DOHH2 (cell line): Measurements from ENCODE around the gene TMEM190.

Experiments used
- CTCF ChIP-seq: fragments of 200-600 bp; sonication (generic); IDR thresholded peaks from one replicate; pipeline ENCODE4 v1.5.1; 2014; ENCODE audit warnings: antibody characterized with exemption, mild to moderate bottlenecking, low read depth, low read length; ENCODE audit not compliant: poor library complexity, severe bottlenecking
- EZH2phosphoT487 ChIP-seq: fragments of 200-600 bp; sonication (generic); IDR thresholded peaks from 2 replicates; pipeline ENCODE4 v1.6.1; 2017; ENCODE audit warnings: borderline replicate concordance, mild to moderate bottlenecking, antibody characterized with exemption, low read length, moderate library complexity, mixed read lengths

DNA sequence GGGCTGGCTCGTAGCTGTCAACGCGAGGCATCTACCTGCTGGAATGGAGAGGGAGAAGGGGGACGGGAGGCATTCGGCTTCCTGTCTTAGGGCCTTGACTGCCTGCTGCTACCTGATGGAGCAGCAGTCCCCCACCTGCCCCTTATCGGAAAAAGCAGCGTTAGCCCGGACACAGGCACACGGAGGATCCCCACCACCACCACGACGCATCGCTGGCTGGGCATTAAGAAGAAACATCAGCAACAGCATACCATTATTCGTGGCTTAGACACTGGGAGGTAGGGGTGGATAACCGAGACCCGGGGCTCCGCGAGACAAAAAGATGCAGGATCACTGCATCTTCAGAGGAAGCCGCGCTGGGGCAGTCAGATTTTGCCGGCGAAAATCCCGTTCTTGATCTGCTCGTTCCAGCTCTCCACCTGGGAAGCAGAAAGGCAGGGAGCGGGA lies 23.2 kb upstream of the TMEM190 start:
- TF ChIP-seq CTCF: no peak
- TF ChIP-seq EZH2phosphoT487: no peak
